HG02763 (cell line): ENCODE data around the gene NYNRIN.
"Not testable (repeated sequence)": the region's sequence is repeated elsewhere in the genome, so short reads cannot be mapped to it uniquely, and the experiment has no call there.

Experiments used
- ATAC-seq: cut with Tn5 transposase; IDR thresholded peaks from one replicate; pipeline ENCODE4 v1.9.1; 2021; ENCODE audit warnings: mild to moderate bottlenecking, moderate library complexity; ENCODE audit not compliant: unreplicated experiment

Gene NYNRIN

GRCh38 chr14:24442240-24443052 is 43.6 kb downstream of the NYNRIN start, which contains the start of gene SDR39U1:
TSS of gene SDR39U1 (minus strand) at chr14:24442776. CDS start at chr14:24442769, 7 bp downstream.
- ATAC-seq, result peak; percentile 87

GRCh38 chr14:24443053-24443665 is 44.4 kb downstream of the NYNRIN start:
- ATAC-seq, result no peak

- ATAC-seq, result not testable (repeated sequence)
Observed at GRCh38 chr14:24450828-24451227, 52.0 kb downstream of the NYNRIN start.

- no peak for ATAC-seq
Observed at GRCh38 chr14:24456980-24457379, 58.2 kb downstream of the NYNRIN start.

- no peak for ATAC-seq
Observed at GRCh38 chr14:24458736-24459135, 59.9 kb downstream of the NYNRIN start.

- no peak for ATAC-seq
Observed at GRCh38 chr14:24459331-24459730, 60.5 kb downstream of the NYNRIN start.

GRCh38 chr14:24461336-24461735 is 62.5 kb downstream of the NYNRIN start:
- ATAC-seq, result no peak

GRCh38 chr14:24463017-24463883 is 64.4 kb downstream of the NYNRIN start:
- no peak for ATAC-seq

GRCh38 chr14:24463884-24464785 is 65.3 kb downstream of the NYNRIN start:
- ATAC-seq, result no peak

- ATAC-seq, result no peak
Observed at GRCh38 chr14:24465368-24465767, 66.6 kb downstream of the NYNRIN start.

GRCh38 chr14:24465805-24466204 is 67.0 kb downstream of the NYNRIN start:
- no peak for ATAC-seq
